ENCODE data around the gene KIF26A. TPM values are rescaled to one million over a fixed set of nuclear protein-coding genes. Genes with fewer than 3 reads are reported as not detected.
A peak's percentile ranks its signal among the peaks of the same experiment; 100 is the strongest.

KIF26A gene
- total and polyA plus RNA-seq, 2 of the 13 experiments (the other 11 are each of a cell fraction or from before 2014, with no cell fraction given), result not detected

- H3K4me3 ChIP-seq (replicated peaks in 1 of 3; ENCODE audit: insufficient read depth in 1 of 3, low read depth in 2 of 3, low read length in 3 of 3), result no peak overlapping the region
- peaks cover 6 to 40% of the 10 kb centered on the region in 2 experiments; a peak in 4 of 5 replicates for H3K27me3 ChIP-seq (ENCODE audit: control insufficient read depth in 1 of 2, insufficient read depth in 2 of 2, low read length in 2 of 2)
- H3K79me2 ChIP-seq (ENCODE audit: insufficient read depth, low read length), result no peaks in the 10 kb centered on the region
- CTCF ChIA-PET (ENCODE audit: low intra/inter-chr PET ratio, low total read pairs), result interaction anchor here (1.4 kb wide), 1 partner anchor 58 kb away, joined by 3 read pairs; no protein-coding TSS in a partner anchor
- 7% methylated on average over 14 of the region's 47 CpGs for WGBS (ENCODE audit: low lambda C conversion rate)
- H3K9me3 ChIP-seq (ENCODE audit: low read length), result peaks cover 2% of the 10 kb centered on the region
- BruUV-seq (replicated peaks), result no TSS peak
- no peak overlapping the region for H2AFZ ChIP-seq (ENCODE audit: low read length)
- peak; percentile 9; the same call in 1 of the 2 replicates for TF ChIP-seq STAG1 (CRISPR knock-in tag; IDR thresholded peaks at IDR 0.05)
- TF ChIP-seq, protein P1, sequence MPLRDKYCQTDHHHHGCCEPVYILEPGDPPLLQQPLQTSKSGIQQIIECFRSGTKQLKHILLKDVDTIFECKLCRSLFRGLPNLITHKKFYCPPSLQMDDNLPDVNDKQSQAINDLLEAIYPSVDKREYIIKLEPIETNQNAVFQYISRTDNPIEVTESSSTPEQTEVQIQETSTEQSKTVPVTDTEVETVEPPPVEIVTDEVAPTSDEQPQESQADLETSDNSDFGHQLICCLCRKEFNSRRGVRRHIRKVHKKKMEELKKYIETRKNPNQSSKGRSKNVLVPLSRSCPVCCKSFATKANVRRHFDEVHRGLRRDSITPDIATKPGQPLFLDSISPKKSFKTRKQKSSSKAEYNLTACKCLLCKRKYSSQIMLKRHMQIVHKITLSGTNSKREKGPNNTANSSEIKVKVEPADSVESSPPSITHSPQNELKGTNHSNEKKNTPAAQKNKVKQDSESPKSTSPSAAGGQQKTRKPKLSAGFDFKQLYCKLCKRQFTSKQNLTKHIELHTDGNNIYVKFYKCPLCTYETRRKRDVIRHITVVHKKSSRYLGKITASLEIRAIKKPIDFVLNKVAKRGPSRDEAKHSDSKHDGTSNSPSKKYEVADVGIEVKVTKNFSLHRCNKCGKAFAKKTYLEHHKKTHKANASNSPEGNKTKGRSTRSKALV (CRISPR knock-in tag; IDR thresholded peaks at IDR 0.05), result 0 out of 2 replicates have a peak, but pooled peaks have one; percentile 38
- no peak for TF ChIP-seq ZSCAN20 (CRISPR knock-in tag; IDR thresholded peaks at IDR 0.05; ENCODE audit: borderline replicate concordance)
- TF ChIP-seq, protein P2, sequence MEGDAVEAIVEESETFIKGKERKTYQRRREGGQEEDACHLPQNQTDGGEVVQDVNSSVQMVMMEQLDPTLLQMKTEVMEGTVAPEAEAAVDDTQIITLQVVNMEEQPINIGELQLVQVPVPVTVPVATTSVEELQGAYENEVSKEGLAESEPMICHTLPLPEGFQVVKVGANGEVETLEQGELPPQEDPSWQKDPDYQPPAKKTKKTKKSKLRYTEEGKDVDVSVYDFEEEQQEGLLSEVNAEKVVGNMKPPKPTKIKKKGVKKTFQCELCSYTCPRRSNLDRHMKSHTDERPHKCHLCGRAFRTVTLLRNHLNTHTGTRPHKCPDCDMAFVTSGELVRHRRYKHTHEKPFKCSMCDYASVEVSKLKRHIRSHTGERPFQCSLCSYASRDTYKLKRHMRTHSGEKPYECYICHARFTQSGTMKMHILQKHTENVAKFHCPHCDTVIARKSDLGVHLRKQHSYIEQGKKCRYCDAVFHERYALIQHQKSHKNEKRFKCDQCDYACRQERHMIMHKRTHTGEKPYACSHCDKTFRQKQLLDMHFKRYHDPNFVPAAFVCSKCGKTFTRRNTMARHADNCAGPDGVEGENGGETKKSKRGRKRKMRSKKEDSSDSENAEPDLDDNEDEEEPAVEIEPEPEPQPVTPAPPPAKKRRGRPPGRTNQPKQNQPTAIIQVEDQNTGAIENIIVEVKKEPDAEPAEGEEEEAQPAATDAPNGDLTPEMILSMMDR (CRISPR knock-in tag; IDR thresholded peaks at IDR 0.05), result peak; percentile 27
- no peak overlapping the region for H3K4me2 ChIP-seq (ENCODE audit: low read depth, low read length)
- no peaks in the 10 kb centered on the region for H3K4me1 ChIP-seq (ENCODE audit: insufficient read depth, low read length)
- peak; percentile 59 for ATAC-seq
- H3K27ac ChIP-seq (ENCODE audit: extremely low read length, insufficient read depth, low read length), result no peak overlapping the region
- intact Hi-C loops (cut with micrococcal nuclease; ENCODE audit: unreplicated experiment) (no loop called here), in situ Hi-C loops (cut with HindIII; ENCODE audit: extremely low pct_ligation_motif_present, low pct_unique_long_range_greater_than_20kb) (loop anchor here (5.0 kb wide), 2 partner anchors 427 to 507 kb away; no protein-coding TSS in a partner anchor)
- POLR2A ChIA-PET, result no interaction called here
- no peaks in the 10 kb centered on the region for H3K36me3 ChIP-seq (replicated peaks in 1 of 2; ENCODE audit: control insufficient read depth in 1 of 2, insufficient read depth in 2 of 2, low read length in 2 of 2)
- no peak overlapping the region for H3K9ac ChIP-seq (ENCODE audit: insufficient read depth, low read depth, low read length)
- DNase-seq (ENCODE audit: low spot score), result peak; percentile 4
- 0 out of 2 replicates have a peak, but pooled peaks cover 2% of the 10 kb centered on the region for H4K20me1 ChIP-seq (ENCODE audit: insufficient read depth, low read length)
- FAIRE-seq, result peak; percentile 52
These were observed 3.1 kb upstream of the KIF26A start for GRCh38 chr14:104135121-104135903.

Data from HepG2 (cell line).